Left ventricle myocardium superior (tissue), 1 donor: Measurements from ENCODE around the gene MED9. TPM values are rescaled to one million over a fixed set of nuclear protein-coding genes. Genes with fewer than 3 reads are reported as not detected.
A peak's percentile ranks its signal among the peaks of the same experiment; 100 is the strongest.
"Not testable (repeated sequence)": the region's sequence is repeated elsewhere in the genome, so short reads cannot be mapped to it uniquely, and the experiment has no call there.

Source experiments
- ATAC-seq: fragments of 200-7000 bp; cut with Tn5 transposase; one replicate; pipeline ENCODE4 v1.9.1; 2020; ENCODE audit warnings: mild to moderate bottlenecking, moderate library complexity
- DNase-seq: peaks from one replicate; pipeline ENCODE4 v3.0.0-alpha.2; 2020
- intact Hi-C: fragments of 100-400 bp; cut with micrococcal nuclease; formaldehyde crosslinking; loops from one replicate; pipeline ENCODE4 v1.11.0; 2022
- long read RNA-seq: library from polyadenylated mRNA; unstranded; transcript quantifications from one replicate; pipeline ENCODE4 v2.0.0, GENCODE V29; 2021
- total RNA-seq: library from RNA; stranded (reverse); fragmentation: NEBNext Ultra II Directional; extraction: Animal tissue kit (Norgen Biotek cat#: 25700); gene quantifications from one replicate; pipeline ENCODE4 v1.2.1, GENCODE V29; 2021
- donor health status: DM: no; HTN: yes; CAD: no; lungs with severe emphysema.

The MED9 gene, protein sequence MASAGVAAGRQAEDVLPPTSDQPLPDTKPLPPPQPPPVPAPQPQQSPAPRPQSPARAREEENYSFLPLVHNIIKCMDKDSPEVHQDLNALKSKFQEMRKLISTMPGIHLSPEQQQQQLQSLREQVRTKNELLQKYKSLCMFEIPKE
- 42.0 TPM for total RNA-seq
- long read RNA-seq, transcript MED9-201 (2 exons, 2,228 nt): major isoform, 78 of 95 reads
- long read RNA-seq, partial matches to known transcripts: 14 of 95 reads
- long read RNA-seq, other reads (novel, unspliced or antisense): 1 of 95 reads

DNA sequence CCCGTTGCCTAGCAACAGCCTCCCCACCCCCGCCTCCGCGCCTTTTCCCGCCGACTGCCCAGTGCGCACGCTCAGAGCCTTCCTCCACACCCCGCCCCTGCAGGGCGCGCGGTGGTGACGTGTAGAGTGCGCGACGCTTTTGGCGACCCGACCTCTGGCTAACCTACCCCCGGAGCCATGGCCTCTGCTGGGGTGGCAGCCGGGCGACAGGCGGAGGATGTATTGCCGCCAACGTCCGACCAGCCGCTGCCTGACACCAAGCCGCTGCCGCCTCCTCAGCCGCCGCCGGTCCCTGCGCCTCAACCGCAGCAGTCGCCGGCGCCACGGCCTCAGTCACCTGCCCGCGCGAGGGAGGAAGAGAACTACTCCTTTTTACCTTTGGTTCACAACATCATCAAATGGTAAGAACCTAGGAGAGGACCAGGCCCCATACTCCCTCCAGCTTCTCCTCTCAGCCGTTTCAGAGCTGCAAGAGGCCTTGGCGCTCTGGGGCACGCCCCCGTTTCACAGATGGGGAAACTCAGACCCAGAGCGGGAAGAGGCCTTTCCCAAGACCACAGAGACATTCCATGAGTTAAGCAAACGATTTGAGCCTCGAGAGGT is at the start of gene MED9:
MED9 (plus strand) TSS at position 136 of the 603 bp plus-strand sequence; CDS start at position 178, 42 bp downstream.
- peak; percentile 98 for ATAC-seq
- intact Hi-C loops: no loop called here
- peak; percentile 96 for DNase-seq

DNA sequence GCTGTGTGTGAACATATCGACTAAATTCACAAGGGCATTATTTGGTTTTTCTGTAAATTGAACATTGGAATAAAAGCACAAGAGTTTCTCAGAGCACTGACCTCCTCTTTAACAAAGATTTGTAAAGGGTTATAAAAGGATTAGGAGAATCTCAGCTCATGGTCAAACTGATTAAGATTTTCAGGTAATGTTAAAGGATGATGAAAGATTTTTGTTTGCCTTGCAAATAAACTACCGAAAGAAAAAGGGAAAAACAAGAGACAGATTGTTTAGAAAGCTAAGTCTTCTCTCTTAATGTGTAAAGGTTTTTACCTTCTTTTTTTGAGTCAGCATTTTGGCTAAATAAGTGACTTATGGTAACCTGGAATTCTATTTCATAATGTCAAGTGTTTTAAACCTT is 47.6 kb upstream of the MED9 start:
- ATAC-seq (no peak), DNase-seq (no peak)
- intact Hi-C loops: no loop called here

DNA sequence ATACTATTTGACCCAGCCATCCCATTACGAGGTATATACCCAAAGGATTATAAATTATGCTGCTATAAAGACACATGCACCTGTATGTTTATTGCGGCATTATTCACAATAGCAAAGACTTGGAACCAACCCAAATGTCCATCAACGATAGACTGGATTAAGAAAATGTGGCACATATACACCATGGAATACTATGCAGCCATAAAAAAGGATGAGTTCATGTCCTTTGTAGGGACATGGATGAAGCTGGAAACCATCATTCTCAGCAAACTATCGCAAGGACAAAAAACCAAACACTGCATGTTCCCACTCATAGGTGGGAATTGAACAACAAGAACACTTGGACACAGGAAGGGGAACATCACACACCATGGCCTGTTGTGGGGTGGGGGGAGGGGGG is 45.9 kb upstream of the MED9 start:
- intact Hi-C loops, DNase-seq, ATAC-seq: not testable (repeated sequence)

DNA sequence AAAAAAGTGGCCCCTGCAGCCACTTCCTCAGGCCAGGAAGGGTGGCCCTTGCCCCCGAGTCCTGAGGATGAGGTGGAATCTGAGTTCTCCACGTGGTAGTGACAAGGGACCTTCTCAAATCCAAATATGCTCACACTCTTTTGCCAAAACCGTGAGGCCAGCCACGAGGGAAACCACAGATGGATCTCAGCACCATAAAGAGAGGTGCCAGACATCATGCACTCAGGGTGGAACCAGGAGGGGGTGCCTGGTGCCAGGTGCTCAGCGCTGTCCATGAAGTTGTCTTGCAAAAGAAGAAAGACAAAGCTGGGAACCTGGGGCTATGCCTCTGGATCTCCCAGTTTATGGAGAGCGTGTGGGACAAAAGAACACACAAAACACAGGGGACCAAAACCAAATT is 45.2 kb upstream of the MED9 start:
- intact Hi-C loops: no loop called here
- no peak for DNase-seq
- no peak for ATAC-seq

DNA sequence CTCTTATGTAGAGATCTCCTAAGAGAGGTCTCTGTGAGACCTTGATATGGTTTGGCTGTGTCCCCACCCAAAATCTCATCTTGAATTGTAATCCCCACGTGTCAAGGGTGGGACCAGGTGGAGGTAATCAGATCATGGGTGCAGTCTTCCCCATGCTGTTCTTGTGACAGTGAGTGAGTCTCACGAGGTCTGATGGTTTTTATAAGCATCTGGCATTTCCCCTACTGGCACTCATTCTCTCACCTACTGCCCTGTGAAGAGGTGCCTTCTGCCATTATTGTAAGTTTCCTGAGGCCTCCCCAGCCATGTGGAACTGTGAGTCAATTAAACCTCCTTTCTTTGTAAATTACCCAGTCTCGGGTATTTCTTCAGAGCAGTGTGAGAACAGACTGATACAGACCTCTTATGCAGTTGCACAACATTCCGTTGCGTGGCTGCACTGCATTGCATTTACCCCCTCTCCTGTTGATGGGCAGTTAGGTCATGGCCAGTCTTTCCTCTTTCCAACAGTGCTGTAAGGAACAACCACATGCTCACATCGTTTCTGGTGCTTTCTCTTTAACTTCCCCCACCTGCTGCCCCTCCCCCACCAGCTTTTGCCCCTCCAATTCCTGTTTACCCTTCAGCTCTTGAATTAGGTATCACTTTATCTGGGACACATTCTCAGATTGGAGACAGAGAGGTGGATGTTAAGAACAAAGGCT is 43.6 kb upstream of the MED9 start:
- no peak for ATAC-seq
- no peak for DNase-seq
- intact Hi-C loops: no loop called here

DNA sequence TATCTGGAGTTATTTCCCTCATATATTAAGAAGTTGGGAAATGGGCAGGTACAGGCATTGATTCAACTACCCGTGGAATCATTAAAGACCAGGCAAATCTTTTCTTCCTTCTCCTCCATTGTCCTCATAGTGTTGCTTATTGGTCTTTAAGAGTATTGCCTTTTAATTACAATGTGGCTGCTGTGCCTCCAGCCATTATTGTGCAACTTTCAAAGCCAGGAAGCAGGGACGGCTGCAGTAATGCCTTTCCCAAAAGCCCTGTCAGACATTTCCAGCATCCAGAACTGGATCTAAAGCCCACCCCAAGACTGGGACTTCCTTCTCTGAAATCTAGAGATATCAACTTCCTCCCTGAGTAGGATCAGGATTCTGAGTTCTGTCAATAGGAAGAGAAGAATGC is 42.3 kb upstream of the MED9 start:
- DNase-seq (no peak), ATAC-seq (no peak)
- intact Hi-C loops: no loop called here

DNA sequence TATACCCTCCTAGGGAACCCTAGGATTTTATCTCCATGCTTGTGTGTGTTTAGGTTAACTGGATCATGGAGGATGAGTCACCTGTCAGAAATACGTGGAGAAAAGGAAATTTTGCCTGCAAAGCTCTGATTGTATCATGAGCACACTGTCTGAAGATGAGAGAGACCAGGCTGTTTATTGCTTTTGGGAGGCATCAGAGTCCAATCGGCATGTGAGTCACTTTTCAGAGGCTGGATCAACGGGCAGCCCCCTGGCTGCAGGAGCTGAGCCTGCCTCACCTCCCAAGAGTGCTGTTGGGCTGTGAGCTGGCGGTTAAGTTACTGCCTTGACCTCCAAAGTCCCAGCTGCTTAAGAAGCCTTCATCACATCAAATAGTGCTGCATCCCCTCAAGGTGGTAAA is 41.5 kb upstream of the MED9 start:
- ATAC-seq (no peak), DNase-seq (no peak)
- intact Hi-C loops: no loop called here

DNA sequence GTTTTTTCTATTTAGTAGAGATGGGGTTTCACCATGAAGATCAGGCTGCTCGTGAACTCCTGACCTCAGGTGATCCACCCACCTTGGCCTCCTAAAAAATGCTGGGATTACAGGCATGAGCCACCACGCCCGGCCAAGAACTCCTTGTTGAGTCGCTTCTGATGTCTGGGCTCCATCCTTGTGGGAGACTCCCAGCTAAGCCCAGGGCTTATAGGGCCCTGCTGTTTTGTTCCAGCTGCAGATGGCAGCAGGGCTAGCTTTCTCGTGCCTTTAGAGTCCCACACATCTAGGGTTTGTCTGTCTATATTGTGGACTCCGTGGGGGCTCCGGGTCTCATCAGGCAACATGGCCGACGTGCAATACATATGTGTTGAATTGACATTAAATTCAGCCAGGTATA is 39.3 kb upstream of the MED9 start:
- intact Hi-C loops: no loop called here
- DNase-seq (no peak), ATAC-seq (no peak)

DNA sequence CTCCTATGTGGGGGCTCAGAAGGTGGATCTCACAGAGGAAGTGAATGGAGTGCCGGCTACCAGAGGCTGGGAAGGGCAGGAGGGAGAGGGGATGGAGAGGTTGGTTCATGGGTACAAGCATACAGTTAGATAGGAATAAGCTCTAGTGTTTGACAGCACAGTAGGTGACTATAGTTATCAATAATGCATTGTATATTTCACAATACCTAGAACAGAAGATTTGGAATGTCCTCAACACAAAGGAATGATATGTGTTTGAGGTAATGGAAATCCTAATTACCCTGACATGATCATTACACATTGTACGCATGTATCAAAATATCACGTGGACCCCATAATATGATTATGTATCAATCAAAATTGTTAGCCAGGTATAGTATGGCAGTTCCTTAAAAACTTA is 38.9 kb upstream of the MED9 start:
- no peak for ATAC-seq
- intact Hi-C loops: no loop called here
- no peak for DNase-seq

DNA sequence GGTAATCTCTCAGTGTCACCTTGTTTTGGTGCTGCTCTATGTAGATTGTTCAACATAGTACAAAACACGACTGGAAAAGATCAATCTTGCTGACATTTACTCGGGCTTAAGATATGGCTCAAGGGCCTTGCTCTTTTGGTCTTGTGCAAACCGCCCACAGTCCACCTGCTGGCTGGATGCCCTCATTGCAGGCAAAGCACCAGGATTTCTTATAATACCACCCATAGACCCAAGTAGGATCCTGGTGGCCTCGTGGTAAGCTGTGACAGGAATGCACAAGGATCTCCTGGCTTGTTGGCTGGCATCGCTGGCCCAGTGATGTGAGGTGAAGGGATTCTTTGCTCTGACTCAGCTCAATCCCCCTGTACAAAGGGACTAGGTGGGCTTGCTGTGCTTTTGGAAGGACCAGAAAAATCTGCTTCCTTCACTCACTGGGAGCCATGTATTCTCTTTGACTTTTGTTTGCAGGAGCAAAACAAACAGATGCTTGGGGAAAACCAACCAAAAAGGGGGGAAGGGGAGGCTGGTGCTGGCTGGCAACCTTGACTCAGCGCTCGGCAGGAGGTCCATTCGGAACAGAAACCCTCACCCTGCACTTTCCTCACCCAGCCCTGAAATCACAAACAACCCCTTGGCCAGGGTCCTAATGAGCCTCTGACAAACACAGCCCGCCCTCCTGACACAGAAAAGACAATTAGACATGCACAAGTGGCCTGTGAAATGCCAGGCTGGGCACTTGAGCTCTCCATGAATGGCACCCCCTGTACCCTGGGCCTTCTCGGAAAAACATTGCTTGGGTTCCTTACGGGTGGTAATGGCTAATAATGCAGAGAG is 36.6 kb upstream of the MED9 start:
- intact Hi-C loops: no loop called here
- DNase-seq (peak; percentile 67), ATAC-seq (peak; percentile 54)

DNA sequence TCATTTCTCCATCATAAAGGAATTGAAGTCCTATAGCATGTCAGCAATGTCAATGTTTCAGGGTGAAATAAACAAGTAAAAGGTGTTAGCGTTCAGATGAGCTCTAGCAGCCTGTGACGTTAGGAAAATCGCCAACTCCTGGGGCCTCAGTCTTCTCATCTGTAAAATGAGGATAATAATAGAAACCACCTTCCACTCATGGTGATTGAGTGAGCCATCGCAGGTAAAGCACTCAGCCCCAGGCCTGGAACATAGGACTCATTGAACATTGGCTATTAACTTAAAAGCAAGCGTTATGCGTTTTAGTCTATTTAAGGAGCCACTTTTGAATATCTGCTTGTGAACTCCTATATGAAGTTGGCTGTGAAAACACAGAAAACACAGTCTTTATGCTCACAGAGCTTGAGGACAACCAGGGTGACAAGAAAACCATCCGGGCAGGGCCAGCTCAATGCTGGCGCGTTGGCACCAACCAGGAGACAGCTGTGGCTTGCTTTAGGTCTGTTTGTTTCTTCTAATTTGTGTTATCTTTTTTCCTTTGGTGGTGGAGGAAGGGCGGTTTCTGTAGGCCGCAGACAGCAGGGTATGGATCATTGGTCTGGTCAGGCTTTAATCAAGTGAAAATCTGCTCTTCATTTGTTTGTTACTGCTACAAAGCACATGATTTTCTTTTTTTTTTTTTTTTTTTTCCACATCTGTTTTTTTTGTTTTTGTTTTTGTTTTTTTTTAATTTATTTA is 35.7 kb upstream of the MED9 start:
- no peak for ATAC-seq
- no peak for DNase-seq
- intact Hi-C loops: no loop called here

DNA sequence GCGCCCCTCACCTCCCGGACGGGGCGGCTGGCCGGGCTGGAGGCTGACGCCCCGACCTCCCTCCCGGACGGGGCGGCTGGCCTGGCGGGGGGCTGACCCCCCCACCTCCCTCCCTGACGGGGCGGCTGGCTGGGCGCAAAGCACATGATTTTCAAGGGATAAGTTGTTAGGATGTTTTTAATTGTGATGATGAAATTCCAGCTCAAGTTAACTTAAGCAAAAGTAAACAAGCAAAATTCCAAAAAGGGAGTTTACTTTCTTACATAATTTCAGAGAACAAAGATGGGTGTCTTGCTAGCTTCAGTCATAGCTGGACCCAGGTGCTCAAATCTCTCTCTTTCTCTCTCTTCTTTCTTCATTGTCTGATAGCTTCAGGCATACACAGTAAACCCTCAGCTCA is 33.6 kb upstream of the MED9 start:
- intact Hi-C loops: no loop called here
- DNase-seq (no peak), ATAC-seq (no peak)

DNA sequence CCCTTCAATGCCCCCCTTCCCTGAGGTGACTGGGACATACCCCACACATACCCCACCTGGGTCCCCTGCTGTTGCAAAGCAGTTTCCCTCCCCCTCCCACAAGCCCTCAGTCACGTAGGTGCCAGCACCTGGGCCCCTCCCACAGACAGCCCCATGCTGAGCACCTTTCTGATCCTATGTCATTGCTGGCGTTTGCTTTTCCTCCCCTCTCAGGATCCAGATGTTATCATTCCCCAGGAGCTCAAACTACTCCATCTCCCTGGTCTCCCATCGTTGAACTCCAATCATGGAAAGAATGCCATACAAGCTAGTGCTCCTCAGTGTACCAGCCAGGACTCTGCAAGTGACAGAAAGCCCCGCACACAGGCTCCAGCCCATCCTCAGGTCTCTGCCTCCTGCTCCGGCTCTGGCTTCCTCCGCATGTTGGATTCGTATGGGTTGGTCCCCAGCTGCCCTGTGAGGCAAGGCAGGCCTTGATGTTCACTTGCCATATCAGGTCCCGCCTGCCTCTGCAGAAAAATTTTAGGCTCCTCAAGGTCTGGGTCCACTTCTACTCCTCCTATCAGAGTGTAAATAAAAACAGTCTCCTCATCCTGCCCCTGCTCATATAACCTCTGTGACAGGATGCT is 31.4 kb upstream of the MED9 start:
- intact Hi-C loops: no loop called here
- ATAC-seq: no peak
- DNase-seq: no peak

DNA sequence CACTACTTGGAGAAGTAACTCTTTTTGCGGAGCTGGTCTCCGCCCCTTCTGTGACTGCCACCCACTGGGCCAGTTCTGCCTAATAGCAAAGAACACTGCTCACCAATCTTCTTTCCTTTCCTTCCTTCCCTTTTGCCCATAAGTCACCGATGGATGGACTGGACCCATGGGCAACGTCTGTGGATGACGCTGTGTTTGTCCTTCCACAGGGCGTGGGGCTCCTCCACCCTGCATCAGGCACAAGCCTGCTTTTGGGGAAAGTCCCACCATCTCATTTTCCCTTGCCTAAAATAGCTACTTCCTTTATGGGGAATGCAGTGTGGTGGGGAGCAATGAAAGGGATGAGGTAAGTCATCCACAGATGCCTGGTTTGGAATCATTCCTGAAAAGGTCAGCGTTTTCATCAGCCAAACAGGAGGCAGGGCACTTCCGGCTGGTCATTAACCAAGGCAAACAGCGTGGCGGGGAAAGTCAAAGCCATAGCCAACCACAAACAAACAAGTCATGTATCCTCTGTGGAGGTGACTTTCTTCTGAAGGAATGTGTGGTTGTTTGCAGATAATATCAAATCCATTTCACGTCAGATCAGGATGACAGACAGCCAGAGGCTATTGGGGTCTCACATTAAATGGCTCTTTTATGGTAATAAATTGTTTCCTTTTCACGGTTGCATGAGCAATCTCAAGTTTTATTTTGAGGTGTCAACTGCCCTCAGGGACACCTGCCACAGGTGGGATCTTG is 30.7 kb upstream of the MED9 start:
- DNase-seq (no peak), ATAC-seq (peak; percentile 51)
- intact Hi-C loops: no loop called here

DNA sequence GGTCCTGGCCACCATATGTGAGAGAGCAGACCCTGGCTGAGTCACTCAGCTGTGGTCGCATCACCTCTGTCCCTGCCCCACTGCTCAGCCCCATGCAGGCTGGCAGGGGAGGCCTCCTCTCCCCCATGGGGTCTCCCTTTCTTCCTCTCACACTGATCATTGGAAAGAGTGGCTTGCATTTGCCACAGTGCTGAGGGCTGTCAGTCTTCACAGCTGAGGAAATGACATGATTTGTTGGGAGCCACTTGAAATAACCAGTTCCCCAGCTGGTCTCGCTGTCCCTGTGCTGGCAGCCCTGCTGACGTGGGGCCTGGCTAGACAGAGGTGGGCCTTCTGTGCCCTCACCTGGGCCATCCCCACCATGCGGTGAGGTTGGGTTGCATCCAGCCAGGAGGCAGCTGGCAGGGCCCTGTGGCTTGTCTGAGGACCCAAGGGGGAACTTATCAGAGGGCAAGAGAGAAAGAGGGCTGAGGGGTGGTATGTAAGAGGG is 30.1 kb upstream of the MED9 start:
- ATAC-seq: no peak
- DNase-seq: no peak
- intact Hi-C loops: no loop called here

DNA sequence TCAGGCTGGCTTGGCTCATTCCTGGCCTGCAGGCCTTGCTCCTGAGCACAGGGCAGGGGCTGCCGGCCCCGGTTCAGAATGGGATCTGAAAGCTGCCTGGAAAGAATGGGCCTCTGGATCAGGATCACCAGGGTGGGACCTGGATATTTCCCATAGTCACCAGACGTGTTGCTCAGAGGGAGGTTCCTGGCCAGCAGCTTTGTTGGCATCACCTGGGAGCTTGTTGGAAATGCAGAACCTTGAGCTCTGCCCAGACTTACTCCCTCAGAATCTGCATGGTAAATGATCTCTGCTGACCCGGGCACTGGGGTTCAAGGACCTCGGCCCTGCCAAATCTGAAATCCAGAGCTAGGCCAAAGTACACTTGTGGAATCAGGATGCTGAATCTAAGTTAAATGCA is 29.5 kb upstream of the MED9 start:
- intact Hi-C loops: no loop called here
- DNase-seq (no peak), ATAC-seq (no peak)

DNA sequence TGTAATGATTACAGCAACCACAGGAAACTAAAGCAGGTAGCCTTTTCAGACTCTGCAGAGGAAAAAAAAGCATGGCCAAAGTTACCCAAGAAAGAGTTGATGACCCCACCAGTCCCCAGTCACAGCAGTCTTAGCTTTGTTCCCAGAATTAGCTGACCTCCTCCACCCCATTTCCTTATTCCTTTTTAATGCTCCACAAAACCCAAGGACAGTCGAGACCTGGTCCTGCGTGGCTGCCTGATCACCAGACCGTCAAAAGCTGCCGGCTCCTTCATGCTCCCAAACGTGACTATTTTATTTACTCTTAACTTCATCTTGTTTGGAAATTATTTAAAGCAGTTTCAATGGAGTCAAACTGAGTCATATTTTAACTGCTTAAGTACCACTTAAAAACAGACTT is 28.7 kb upstream of the MED9 start:
- no peak for DNase-seq
- ATAC-seq: no peak

DNA sequence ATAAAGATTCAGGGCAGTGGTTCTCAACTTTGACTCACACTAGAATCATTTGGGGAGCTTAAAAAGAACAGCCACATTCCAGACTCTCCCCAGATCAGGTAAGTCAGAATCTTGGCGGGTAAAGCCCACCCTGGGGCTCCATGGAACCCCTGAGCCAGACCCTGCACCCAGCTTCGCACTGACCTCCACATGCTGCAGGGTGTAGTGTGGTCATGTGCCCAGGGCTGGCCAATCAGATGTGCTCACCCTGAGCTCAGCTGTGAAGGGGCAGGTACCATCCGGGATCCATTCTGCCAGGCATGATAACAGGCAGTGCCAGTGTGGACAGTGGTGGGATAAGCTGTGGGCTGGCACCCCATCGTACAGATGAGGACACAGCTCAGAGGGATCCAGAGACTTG is 28.1 kb upstream of the MED9 start:
- intact Hi-C loops: no loop called here
- DNase-seq: no peak
- ATAC-seq: no peak

More for the DNA sequence above, 28.7 kb upstream of the MED9 start:
- intact Hi-C loops: no loop called here
